ENCODE results near the gene EVC2.

GRCh38 chr4:5732158-5732557 is 23.8 kb upstream of the EVC2 start:
- no peak for TF ChIP-seq CTCF (IDR thresholded peaks at IDR 0.05 in 2 of 3, conservative IDR thresholded peaks at IDR 0.05 in 1 of 3; ENCODE audit: control insufficient read depth in 2 of 3, extremely low read depth in 1 of 3, insufficient read depth in 1 of 3, low read depth in 3 of 3, low read length in 3 of 3)
- TF ChIP-seq USF2 (IDR thresholded peaks at IDR 0.05; ENCODE audit: borderline replicate concordance, low read depth, low read length): no peak
- no peak for TF ChIP-seq CEBPZ (IDR thresholded peaks at IDR 0.05; ENCODE audit: low read depth, low read length)
- TF ChIP-seq MAX (IDR thresholded peaks at IDR 0.05; ENCODE audit: low read depth, low read length): no peak
- no peak for TF ChIP-seq NFIC (IDR thresholded peaks at IDR 0.05; ENCODE audit: low read depth, low read length)
- TF ChIP-seq MEF2A (IDR thresholded peaks at IDR 0.05; ENCODE audit: insufficient read depth, low read depth, low read length): no peak

Data from GM12878 (cell line).